Astrocyte of the spinal cord (primary cell): ENCODE results near the gene CD83.
A peak's percentile ranks its signal among the peaks of the same experiment; 100 is the strongest.

ENCODE experiments used
- DNase-seq: peaks from one replicate; pipeline ENCODE4 v3.0.0; 2011; ENCODE audit warnings: low read depth, low spot score
- H3K4me3 ChIP-seq: 2 replicates; pipeline ENCODE4 v1.5.1; 2011; ENCODE audit warnings: low read depth, mild to moderate bottlenecking, low read length, moderate library complexity
- CTCF ChIP-seq: IDR thresholded peaks from 2 replicates; pipeline ENCODE4 v1.5.1; 2012; ENCODE audit warnings: low read depth, mild to moderate bottlenecking, low read length, inconsistent platforms
- in situ Hi-C: cut with HindIII; loops from 2 replicates; pipeline ENCODE4 v1.10.0; 2017; ENCODE audit warnings: low sequenced_read_pairs

The CD83 gene

DNA sequence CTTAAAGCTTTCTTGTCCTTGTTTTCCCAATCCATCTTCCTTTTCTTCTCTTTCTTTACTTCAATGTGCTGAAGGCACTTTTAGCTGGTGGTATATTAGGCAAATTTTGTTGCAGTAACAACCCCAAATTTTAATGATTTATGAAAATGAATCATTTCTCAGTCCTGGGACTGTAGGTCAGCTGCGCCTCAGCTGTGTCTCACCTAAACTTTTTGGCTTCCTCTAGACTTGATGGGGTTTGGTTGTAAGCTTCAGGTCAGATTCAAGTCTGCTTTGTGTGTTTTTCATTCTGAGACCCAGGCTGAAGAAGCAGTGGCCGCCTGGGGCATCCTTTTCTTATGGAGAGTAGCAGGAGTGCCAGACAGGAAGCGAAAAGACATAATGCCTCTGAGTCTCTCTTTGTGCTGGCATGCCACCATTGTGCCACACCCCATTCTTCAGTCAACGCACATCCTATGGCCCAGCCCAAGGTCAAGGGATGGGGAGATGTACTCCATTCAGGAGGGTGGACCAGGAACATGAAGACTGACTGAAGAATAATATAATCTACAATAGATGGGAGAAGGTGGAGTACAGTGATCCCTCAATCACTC lies 28.9 kb upstream of the CD83 start:
- DNase-seq = no peak
- TF ChIP-seq CTCF = no peak
- no peak overlapping the region for H3K4me3 ChIP-seq
- in situ Hi-C loops = no loop called here

- TF ChIP-seq CTCF = no peak
- DNase-seq = no peak
- in situ Hi-C loops = no loop called here
- H3K4me3 ChIP-seq = no peak overlapping the region
Measured at GRCh38 chr6:14089224-14089623, 28.3 kb upstream of the CD83 start.

DNA sequence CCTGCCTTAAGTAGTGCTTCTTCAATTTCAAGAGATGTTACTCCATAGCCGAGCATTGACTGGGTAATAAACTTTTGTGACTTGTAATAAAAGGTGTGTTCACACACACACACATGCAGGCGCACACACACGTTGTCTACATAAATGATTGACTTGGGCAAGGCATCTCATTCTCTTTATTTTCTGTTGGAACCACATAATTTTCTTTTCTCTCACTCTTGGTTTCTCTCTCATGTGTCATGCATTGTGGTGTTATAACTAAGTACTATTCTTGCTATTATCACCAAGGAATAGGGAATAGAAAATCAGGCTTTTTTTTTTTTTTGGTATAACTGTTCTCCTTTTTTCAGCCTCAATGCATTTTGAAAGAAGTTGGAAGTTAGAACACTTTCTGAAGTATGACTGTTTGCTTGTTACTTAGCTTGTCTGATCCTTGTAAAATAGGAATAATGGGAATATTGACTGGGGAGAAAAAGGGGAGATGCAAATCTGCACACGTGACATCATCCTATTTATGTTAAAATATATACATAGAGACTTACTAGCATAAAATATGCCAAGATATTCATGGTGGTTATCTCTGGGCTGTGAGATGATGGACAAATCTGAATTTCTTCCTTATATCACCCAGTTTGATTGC lies 26.1 kb upstream of the CD83 start:
- no peak overlapping the region for H3K4me3 ChIP-seq
- no peak for TF ChIP-seq CTCF
- in situ Hi-C loops = no loop called here
- no peak for DNase-seq

- in situ Hi-C loops = no loop called here
- H3K4me3 ChIP-seq = no peak overlapping the region
- no peak for DNase-seq
- no peak for TF ChIP-seq CTCF
Measured at GRCh38 chr6:14092316-14092715, 25.3 kb upstream of the CD83 start.

- no peak for TF ChIP-seq CTCF
- in situ Hi-C loops = no loop called here
- peak; percentile 47 for DNase-seq
- no peak overlapping the region for H3K4me3 ChIP-seq
Measured at GRCh38 chr6:14092838-14093789, 24.5 kb upstream of the CD83 start.

DNA sequence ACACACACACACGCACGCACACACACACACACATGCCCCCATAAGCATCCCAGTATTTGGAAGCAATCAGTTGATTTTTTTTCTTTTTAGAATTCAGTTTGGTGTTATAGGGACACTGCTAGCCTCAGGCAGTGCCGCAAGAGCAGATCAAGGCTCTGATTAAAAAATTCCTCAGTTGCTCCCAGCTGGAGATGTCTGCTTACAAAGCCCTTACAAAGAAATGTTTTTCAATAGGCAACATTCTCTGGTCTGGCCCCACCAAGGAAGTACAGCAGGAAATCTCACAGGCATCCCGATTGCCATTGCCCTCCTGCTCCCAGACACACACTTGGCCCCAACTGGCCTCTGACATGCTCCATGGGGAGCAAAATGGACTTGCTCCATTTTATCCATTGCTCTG lies 22.9 kb upstream of the CD83 start:
- no peak for TF ChIP-seq CTCF
- DNase-seq = no peak
- in situ Hi-C loops = no loop called here
- no peak overlapping the region for H3K4me3 ChIP-seq
